ENCODE results near the gene UFC1. TPM values are rescaled to one million over a fixed set of nuclear protein-coding genes. Genes with fewer than 3 reads are reported as not detected.

Gene UFC1
- total RNA-seq, 4 donors from 2014 or later = 68.3 to 79.9 (median 76.7) TPM

- peaks cover 0 to 55% (median 18%) of the 10 kb centered on the region in 3 donors for H3K36me3 ChIP-seq
- WGBS, 2 donors = 18 to 62% methylated on average over 1 of the region's 1 CpG
- DNase-seq = no peak
- H3K27ac ChIP-seq = peak overlapping the region in 1 of 4 donors; percentile 96
- peaks cover 22 to 69% (median 28%) of the 10 kb centered on the region in 3 donors for H3K4me1 ChIP-seq
- intact Hi-C loops (cut with DNase I) = loop anchor here (10.0 kb wide), 1 partner anchor 295 kb away; no protein-coding TSS in a partner anchor
- TF ChIP-seq POLR2A (IDR thresholded peaks at IDR 0.05) = no peak
- TF ChIP-seq, protein P1, sequence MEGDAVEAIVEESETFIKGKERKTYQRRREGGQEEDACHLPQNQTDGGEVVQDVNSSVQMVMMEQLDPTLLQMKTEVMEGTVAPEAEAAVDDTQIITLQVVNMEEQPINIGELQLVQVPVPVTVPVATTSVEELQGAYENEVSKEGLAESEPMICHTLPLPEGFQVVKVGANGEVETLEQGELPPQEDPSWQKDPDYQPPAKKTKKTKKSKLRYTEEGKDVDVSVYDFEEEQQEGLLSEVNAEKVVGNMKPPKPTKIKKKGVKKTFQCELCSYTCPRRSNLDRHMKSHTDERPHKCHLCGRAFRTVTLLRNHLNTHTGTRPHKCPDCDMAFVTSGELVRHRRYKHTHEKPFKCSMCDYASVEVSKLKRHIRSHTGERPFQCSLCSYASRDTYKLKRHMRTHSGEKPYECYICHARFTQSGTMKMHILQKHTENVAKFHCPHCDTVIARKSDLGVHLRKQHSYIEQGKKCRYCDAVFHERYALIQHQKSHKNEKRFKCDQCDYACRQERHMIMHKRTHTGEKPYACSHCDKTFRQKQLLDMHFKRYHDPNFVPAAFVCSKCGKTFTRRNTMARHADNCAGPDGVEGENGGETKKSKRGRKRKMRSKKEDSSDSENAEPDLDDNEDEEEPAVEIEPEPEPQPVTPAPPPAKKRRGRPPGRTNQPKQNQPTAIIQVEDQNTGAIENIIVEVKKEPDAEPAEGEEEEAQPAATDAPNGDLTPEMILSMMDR (IDR thresholded peaks at IDR 0.05) = no peak
- H3K27me3 ChIP-seq = no peaks in the 10 kb centered on the region
- no peaks in the 10 kb centered on the region for H3K9me3 ChIP-seq
- no peak overlapping the region for H3K4me3 ChIP-seq
These were observed 23.5 kb upstream of the UFC1 start for GRCh38 chr1:161130266-161130665.

DNA sequence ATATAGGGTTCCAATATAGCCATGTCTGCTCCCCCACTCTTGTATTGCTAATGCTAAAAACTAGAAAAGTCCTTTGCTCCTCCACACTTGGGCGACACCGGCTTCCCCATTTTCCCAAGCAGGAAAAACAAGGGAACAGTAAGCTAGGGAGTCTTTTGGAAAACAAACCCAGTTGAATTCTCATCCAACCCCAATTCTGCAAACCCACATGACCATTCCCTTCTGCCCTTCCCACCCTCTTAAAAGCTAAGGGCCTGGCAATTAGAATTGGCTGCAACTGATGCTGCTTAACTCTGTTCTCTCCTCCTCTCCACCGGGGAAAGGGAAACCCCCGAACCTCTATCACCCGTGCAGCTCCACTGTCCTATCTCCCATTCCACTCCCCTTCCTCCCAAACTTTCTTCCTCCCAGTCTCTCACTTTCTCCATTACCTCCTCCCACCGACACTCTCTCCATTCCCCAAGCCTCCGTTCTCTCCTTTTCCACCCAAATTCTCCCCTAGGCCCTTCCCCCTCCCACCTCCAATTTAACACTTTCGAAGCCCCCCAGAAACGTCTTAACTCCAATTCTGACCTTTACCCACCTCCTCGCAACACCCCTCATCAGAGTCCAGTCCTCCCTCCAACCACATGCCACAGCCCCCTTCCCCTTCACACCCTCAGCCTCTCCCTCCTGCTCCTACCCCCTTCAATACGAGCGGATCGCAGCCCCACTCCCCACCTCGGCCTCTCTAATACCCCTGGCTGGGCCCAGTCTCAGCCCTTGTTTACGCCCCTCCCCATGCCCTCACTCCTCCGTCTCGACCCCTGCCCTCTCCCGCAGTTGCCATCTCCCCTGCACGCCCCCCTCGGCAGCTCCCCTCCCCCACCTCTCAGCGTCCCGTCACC lies 22.0 kb upstream of the UFC1 start:
- WGBS, 2 donors = 4% methylated on average over 19 to 21 of the region's 22 CpGs

DNA sequence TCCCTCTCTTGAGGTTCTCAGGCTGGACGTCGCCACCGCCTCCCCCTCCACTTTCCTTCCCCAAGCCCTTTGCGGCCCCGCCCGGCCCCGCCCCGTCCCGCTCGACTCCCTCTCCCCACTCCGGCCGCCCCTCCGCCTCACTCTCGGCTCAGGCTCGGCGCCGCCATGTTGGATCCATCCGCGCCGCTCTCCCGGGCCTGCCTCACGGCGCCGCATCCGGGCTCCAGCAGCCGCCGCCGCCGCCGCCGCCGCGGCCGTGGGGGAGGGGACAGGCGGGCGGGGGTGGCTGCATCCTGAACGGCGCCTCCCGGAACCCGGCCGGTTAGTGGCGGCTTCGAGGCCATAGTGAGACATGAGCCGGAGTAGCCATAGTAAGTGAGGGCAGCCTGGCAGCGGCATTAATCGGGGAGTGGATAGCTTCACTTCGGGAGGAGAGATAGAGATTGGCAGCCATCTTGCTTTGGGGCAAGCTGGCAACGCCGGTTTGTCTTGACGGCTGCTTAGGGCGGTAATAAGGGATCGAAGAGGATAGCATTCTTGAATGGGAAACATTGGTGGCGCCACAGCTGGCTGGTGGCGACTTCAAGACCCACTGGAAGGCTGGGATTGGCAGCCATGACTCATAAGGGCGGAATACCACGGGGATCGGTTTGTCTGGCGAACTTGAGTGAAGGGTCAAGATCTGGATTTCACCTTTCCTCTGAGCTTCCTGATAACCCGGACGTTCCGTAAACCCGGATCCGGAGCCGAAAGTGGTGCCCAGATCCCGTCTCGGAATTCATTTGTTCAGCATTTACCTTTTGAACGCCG lies 21.2 kb upstream of the UFC1 start, which contains the start of gene DEDD:
Gene DEDD, minus strand, starts transcription at position 258 of the 810 bp plus-strand sequence. CDS start 8,205 bp downstream, outside the sequence.
- no peaks in the 10 kb centered on the region for H3K27me3 ChIP-seq
- peaks cover 22 to 60% (median 28%) of the 10 kb centered on the region in 3 donors for H3K4me1 ChIP-seq
- peak within 1 kb of the TSS; percentile 93 to 98 (median 96) for H3K27ac ChIP-seq
- 0 to 1% methylated on average over 19 to 22 of the region's 68 CpGs for WGBS, 2 donors
- H3K36me3 ChIP-seq = peaks cover 0 to 31% (median 17%) of the 10 kb centered on the region in 3 donors
- H3K4me3 ChIP-seq = peak within 1 kb of the TSS; percentile 64 to 89 (median 80)
- TF ChIP-seq POLR2A (IDR thresholded peaks at IDR 0.05) = peak in 2 of 4 donors; percentile 51 to 70
- TF ChIP-seq, protein P1 (IDR thresholded peaks at IDR 0.05) = peak in 1 of 6 experiments; percentile 8
- no peaks in the 10 kb centered on the region for H3K9me3 ChIP-seq
- intact Hi-C loops (cut with DNase I) = loop anchor here (10.0 kb wide), 1 partner anchor 298 kb away; no protein-coding TSS in a partner anchor
- DNase-seq = peak; percentile 87

More for the DNA sequence above, 22.0 kb upstream of the UFC1 start:
- DNase-seq = no peak
- Histone ChIP-seq H3K27ac (peak overlapping the region; percentile 93 to 98 (median 96)), H3K9me3 (no peaks in the 10 kb centered on the region), H3K4me1 (peaks cover 22 to 68% (median 28%) of the 10 kb centered on the region in 3 donors), H3K4me3 (peak overlapping the region; percentile 64 to 89 (median 80)), H3K27me3 (no peaks in the 10 kb centered on the region), H3K36me3 (peaks cover 0 to 40% (median 18%) of the 10 kb centered on the region in 3 donors)
- TF ChIP-seq, protein P1 (IDR thresholded peaks at IDR 0.05) = no peak
- no peak for TF ChIP-seq POLR2A (IDR thresholded peaks at IDR 0.05)
- intact Hi-C loops (cut with DNase I) = loop anchor here (10.0 kb wide), 1 partner anchor 297 kb away; no protein-coding TSS in a partner anchor

GRCh38 chr1:161133220-161133740 lies 20.5 kb upstream of the UFC1 start:
- no peaks in the 10 kb centered on the region for H3K9me3 ChIP-seq
- H3K27ac ChIP-seq = peak overlapping the region; percentile 93 to 98 (median 96)
- 4% methylated on average over 10 to 11 of the region's 11 CpGs for WGBS, 2 donors
- no peaks in the 10 kb centered on the region for H3K27me3 ChIP-seq
- peaks cover 0 to 25% (median 11%) of the 10 kb centered on the region in 3 donors for H3K36me3 ChIP-seq
- H3K4me3 ChIP-seq = peak overlapping the region; percentile 64 to 89 (median 80)
- intact Hi-C loops (cut with DNase I) = loop anchor here (10.0 kb wide), 1 partner anchor 298 kb away; no protein-coding TSS in a partner anchor
- peaks cover 22 to 53% (median 24%) of the 10 kb centered on the region in 3 donors for H3K4me1 ChIP-seq
- no peak for DNase-seq
- TF ChIP-seq, protein P1 (IDR thresholded peaks at IDR 0.05) = no peak
- no peak for TF ChIP-seq POLR2A (IDR thresholded peaks at IDR 0.05)

Measured in esophagus squamous epithelium (tissue), 5 donors.